MV-4-11 (cell line): ENCODE data around the gene TSEN15.
A peak's percentile ranks its signal among the peaks of the same experiment; 100 is the strongest.

Experiments
- DNase-seq: peaks from one replicate; lab custom pipeline; 2025; lab: John Stamatoyannopoulos, UW

TSEN15 gene

GRCh38 chr1:184051485-184052193, at the start of gene TSEN15:
Gene TSEN15, plus strand, starts transcription at chr1:184051730. Its CDS starts 26 bp downstream, at chr1:184051756.
- DNase-seq, result peak; percentile 73

DNA sequence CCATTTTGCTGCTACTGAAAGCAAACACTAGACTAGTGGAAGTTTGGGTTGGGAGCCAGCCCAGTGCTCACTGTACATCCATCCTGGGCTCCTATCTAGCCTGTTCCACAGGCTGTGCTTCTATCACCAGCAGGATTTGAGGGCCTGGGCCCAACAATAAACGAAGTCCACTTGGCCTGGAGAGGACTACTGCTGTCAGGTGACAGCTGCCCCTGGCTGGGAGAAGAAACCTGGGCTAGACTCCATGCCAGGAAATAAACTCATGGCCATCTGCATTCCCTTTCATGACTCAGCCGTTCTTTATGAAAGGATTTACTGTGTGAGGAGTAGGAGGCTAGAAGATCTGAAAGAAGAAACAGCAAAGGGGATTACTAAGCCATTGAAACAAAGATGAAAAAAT, 49.5 kb upstream of the TSEN15 start:
- DNase-seq, result no peak

DNA sequence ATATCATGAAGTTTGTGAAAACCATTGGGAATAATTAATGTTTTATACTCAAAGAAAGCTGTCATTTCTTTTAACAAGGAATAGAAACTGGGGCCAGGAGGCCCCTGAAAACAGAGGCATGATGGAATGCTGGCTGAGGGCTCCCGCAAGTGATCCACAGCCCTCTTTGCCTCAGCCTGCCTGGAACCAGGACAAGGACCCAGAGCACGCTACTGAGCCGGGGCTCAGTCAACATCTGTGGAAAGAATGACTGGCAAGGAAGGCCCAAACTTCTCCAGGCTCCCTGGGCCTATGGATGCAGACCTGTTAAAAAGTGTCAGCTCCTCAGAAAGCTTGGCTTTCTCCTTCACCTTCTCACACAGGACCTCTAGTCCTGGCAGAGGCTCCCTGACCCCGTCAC, 46.6 kb upstream of the TSEN15 start:
- DNase-seq, result no peak

GRCh38 chr1:184005506-184005905, 46.0 kb upstream of the TSEN15 start:
- no peak for DNase-seq

- DNase-seq, result no peak
These were observed 40.7 kb upstream of the TSEN15 start for GRCh38 chr1:184010788-184011187.

- no peak for DNase-seq
These were observed 39.3 kb upstream of the TSEN15 start for GRCh38 chr1:184012187-184012586.

DNA sequence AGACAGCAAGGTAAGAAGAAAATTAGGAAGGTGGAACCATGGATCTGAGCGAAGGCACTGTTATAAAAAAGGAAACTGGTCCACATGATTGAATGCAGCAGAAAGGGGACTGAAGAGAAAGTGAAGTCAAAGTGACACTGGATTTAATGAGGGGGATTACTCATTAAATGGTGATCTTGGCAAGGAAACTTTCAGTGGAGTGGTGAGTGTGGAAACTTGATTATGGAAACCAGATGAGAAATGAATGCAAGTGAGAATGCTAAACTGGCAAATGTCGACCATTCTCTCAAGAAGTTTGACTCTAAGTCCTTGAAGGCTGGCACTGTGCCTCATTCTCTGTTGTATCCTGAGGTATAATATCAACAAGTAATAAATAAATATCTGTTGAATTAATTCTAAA, 37.3 kb upstream of the TSEN15 start:
- DNase-seq, result no peak

DNA sequence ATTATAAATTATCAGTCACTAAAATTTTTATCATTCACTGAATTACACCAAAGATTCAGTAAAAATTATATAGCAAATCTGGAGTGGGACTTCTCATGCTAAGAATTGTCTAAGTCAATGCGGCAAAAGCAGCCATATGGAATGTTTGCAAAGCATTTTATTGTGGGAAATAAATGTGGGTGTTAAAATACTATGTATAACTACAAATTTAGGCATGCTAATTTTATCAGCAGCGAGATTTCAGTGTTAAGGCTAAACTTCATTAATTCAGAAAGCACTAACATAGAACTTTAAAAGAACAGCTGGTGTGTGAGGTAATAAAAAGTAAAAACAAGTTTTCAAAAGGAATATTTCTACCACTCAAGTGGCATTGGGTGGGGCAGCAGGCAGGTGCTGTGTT, 35.4 kb upstream of the TSEN15 start:
- no peak for DNase-seq

- peak; percentile 85 for DNase-seq
These were observed 34.2 kb upstream of the TSEN15 start for GRCh38 chr1:184017306-184017705.

DNA sequence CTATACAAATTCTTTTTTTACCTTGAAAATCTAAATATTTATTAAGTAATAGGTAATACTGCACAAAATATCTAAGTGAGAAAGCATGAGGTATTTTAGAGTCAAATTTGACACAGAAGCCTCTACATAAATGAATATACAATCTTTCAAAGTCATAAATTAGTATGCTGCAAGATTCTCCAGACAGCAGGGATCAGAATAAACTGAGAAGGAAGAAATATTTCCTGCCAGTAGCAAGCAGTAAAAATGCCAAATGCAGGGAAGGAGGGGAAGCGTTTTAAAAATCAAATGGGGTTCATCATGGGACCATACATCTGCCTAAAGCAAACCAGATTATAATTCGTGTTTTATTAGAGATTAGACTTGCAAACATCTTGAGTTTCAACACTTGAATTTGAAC, 32.9 kb upstream of the TSEN15 start:
- no peak for DNase-seq

DNA sequence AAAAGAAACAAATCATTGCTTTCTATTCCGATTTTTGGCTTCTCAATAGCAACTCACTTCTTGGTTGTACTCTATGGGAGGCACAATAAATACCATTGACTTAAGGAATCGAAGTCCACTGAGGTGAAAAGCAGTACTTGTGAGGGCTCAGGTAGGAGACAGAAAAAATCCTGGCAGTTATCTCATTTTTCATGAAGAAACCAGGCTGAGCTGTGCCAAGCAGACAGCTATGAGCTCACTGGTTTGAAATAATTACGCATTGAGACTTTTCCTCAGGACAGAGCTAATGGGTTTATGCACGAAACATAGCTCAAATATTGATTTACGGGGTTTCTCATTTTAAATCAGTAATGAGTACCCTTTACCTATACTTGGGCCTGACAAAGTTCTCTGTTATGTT, 32.5 kb upstream of the TSEN15 start:
- DNase-seq, result no peak

GRCh38 chr1:184019506-184019905, 32.0 kb upstream of the TSEN15 start:
- no peak for DNase-seq

DNA sequence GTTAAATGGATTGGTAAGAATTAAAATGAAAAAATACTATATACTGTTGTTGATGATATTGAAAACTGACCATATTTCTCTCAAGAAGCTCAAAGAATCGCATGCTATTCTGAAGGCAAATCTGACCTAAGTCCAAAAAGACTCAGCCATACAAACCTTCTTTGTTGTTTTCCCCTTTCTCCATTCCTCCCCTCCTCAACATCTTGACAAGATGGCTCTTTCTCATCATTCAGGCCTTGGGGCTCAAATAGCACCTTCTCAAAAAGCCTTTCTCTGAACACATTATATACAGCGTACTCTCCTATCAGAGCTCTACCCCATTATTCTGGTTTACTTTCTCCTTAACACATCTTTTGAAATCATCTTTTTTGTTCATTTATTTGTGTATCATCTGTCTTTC, 31.2 kb upstream of the TSEN15 start:
- no peak for DNase-seq

GRCh38 chr1:184020855-184021254, 30.7 kb upstream of the TSEN15 start:
- DNase-seq, result no peak

- DNase-seq, result no peak
These were observed 29.8 kb upstream of the TSEN15 start for GRCh38 chr1:184021728-184022127.

DNA sequence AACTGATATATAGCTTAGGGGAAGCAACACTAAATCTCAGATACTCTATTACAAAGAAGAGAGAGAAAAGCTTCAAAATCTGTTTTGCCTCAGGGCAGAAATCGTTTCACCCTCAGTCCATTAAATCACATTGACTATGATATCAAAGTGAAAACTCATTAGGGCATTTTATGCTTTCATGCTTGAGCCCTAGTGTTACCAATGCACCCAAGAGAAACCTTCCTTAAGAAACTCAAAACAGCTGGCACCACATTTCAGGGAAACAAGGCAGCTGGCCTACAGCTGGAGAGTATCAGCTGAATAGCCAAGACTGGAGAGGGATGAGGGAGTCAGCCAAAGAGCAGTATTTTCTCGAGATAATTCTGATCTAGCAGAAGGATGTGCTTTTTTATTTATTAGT, 28.9 kb upstream of the TSEN15 start:
- no peak for DNase-seq

DNA sequence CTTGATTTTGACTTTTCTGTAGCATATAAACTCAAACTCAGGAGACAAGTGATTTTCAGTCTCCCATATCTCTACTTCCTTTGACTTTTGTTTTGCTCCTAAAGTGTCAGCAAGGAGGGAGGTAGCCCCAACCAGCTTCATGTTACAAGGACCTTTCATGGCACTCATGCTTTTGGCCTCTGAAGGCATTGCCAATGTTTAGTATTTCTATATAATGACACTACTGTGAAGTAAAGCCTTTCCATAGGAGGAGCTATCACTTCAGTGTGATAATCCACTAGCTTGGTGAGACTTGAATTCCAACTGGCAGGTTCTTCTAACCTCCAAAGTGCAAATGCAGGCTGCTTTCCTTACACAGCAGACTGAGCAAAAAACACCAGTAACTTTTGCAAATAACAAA, 28.4 kb upstream of the TSEN15 start:
- DNase-seq, result no peak

- DNase-seq, result no peak
These were observed 26.3 kb upstream of the TSEN15 start for GRCh38 chr1:184025242-184025675.

DNA sequence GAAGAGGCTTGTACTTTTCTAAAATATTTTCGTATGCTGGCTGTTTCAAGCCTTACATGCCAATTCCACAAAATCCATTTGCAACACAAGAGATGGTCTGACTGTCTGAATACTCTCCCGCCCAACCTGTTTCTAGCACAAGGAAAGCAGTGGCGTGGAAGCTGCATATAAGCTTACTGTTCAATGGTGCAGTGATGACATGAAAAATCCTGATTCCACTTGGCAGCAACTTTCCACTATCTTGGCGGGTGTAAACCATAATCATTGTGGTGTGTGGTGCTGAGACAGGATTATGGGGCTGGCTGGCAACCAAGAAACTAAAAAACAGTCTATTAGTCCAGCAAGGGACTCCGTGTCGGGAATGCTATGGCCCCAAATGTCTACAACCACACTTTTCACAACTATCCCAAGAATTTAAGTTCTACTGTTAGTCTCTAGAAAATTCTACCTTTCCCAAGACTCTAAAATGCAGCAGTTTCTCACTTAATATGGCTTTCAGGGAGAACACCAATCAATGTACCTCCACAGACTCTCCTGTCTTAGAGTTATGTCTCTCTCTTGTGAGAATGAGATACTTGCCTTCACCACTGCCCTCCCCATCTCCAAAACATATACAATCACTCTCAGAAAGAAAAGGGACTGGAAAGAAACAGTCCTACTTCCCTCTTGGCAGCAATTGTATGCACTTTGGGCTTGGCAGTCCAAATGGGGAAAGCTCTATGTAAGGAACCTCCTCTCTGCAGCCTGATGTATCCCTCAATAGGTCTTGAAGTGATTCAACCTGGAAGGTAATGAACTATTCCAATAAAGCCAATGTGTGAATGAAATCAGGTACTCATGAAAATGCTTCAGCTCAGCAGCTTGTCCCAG, 23.5 kb upstream of the TSEN15 start:
- no peak for DNase-seq

- no peak for DNase-seq
These were observed 22.5 kb upstream of the TSEN15 start for GRCh38 chr1:184028854-184029623.

DNA sequence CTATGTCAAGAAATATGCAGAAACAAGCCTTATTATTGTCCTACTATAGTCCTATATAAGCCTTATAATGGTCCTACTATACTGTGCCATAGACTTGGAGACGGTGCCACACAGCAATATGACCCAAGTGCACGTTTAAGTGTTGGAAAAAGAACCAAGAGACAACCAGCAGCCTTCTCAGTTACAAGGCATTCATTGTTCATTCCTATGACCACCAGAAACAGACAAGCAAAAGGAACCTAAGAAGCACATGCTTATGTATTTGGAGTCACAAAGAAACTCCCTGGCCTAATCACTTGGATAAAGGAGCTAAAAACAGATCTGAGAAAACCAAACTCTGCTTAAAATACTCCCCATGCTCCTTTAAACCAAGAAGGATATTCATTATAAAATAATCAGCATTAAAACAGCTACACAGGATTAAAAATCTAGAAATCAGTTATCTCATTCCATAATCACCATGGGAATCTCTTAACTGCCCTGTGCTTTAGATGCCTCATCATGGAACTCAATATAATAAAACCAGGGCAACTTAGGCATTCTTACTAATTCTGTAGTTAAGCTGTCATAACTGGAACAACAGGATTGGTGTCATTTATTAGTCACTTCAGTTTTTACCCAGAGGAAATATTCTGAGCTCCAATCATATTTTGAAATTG, 21.0 kb upstream of the TSEN15 start:
- DNase-seq, result no peak

- no peak for DNase-seq
These were observed 20.5 kb upstream of the TSEN15 start for GRCh38 chr1:184031092-184031408.
